Liver (tissue), 9 donors: ENCODE data around the gene LRRTM3. TPM values are rescaled to one million over a fixed set of nuclear protein-coding genes. Genes with fewer than 3 reads are reported as not detected.

Source experiments
- DNase-seq: peaks from one replicate; pipeline ENCODE4 v3.0.0-alpha.2; 2017; ENCODE audit warnings: low spot score
- H3K27ac ChIP-seq, 2 donors: one replicate each; pipeline ENCODE4 v1.7.0; 2013; ENCODE audit warnings: inconsistent platforms in 2 of 2, low read length in 2 of 2, control low read depth in 1 of 2, low read depth in 1 of 2, mild to moderate bottlenecking in 1 of 2
- H3K27me3 ChIP-seq, 4 donors: one replicate each; pipeline versions ENCODE4 v1.6.1 to v1.7.0; 2013; ENCODE audit warnings: low read length in 3 of 4, inconsistent platforms in 1 of 4, mild to moderate bottlenecking in 1 of 4, moderate library complexity in 1 of 4; ENCODE audit not compliant: control insufficient read depth in 4 of 4, insufficient read depth in 4 of 4
- H3K36me3 ChIP-seq, 4 donors: one replicate each; pipeline versions ENCODE4 v1.6.1 to v1.7.0; 2013; ENCODE audit warnings: low read length in 3 of 4, mild to moderate bottlenecking in 3 of 4, low read depth in 1 of 4, moderate library complexity in 1 of 4; ENCODE audit not compliant: control insufficient read depth in 4 of 4, insufficient read depth in 3 of 4
- H3K4me1 ChIP-seq, 4 donors: one replicate each; pipeline versions ENCODE4 v1.6.1 to v1.7.0; 2013; ENCODE audit warnings: low read length in 3 of 4, mild to moderate bottlenecking in 3 of 4, moderate library complexity in 1 of 4; ENCODE audit not compliant: control insufficient read depth in 4 of 4, insufficient read depth in 4 of 4
- H3K4me3 ChIP-seq, 3 donors: one replicate each; pipeline versions ENCODE4 v1.6.1 to v1.7.0; 2013; ENCODE audit warnings: low read length in 3 of 3, control low read depth in 1 of 3, low read depth in 1 of 3, mild to moderate bottlenecking in 1 of 3
- H3K9ac ChIP-seq, 2 donors: one replicate each; pipeline ENCODE4 v1.7.0; 2013; ENCODE audit warnings: low read length in 2 of 2, mild to moderate bottlenecking in 2 of 2, moderate library complexity in 2 of 2, control low read depth in 1 of 2, low read depth in 1 of 2
- H3K9me3 ChIP-seq, 4 donors: one replicate each; pipeline versions ENCODE4 v1.6.1 to v1.7.0; 2013; ENCODE audit warnings: low read length in 3 of 4; ENCODE audit not compliant: control insufficient read depth in 4 of 4
- ATF3 ChIP-seq: IDR thresholded peaks from 2 replicates; pipeline ENCODE4 v1.6.1; 2016; ENCODE audit warnings: antibody characterized with exemption
- CTCF ChIP-seq: fragments of 150-350 bp; IDR thresholded peaks from 2 replicates; pipeline ENCODE4 v1.5.1; 2017; ENCODE audit warnings: improper control_type of control experiment, low read depth, low read length; ENCODE audit not compliant: missing input control
- EGR1 ChIP-seq, 2 donors: IDR thresholded peaks; 2 replicates each; pipeline ENCODE4 v1.6.1; 2016 to 2018; ENCODE audit warnings: antibody characterized with exemption in 2 of 2, low read depth in 2 of 2
- FOXA1 ChIP-seq: IDR thresholded peaks from 2 replicates; pipeline ENCODE4 v1.6.1; 2016; ENCODE audit warnings: antibody characterized with exemption
- FOXA2 ChIP-seq: IDR thresholded peaks from 2 replicates; pipeline ENCODE4 v1.6.1; 2016; ENCODE audit warnings: antibody characterized with exemption
- GABPA ChIP-seq, 2 donors: IDR thresholded peaks in 1 of 2; conservative IDR thresholded peaks in 1 of 2; 2 replicates each; pipeline ENCODE4 v1.6.1; 2016; ENCODE audit warnings: antibody characterized with exemption in 2 of 2, mild to moderate bottlenecking in 1 of 2, moderate library complexity in 1 of 2
- HNF4A ChIP-seq, 2 donors: conservative IDR thresholded peaks; 2 replicates each; pipeline ENCODE4 v1.6.1; 2016; ENCODE audit warnings: antibody characterized with exemption in 2 of 2, mild to moderate bottlenecking in 2 of 2
- HNF4G ChIP-seq: IDR thresholded peaks from 2 replicates; pipeline ENCODE4 v1.6.1; 2016; ENCODE audit warnings: antibody characterized with exemption
- JUND ChIP-seq, 2 donors: IDR thresholded peaks; 2 replicates each; pipeline ENCODE4 v1.6.1; 2016; ENCODE audit warnings: antibody characterized with exemption in 2 of 2
- MAX ChIP-seq: IDR thresholded peaks from 2 replicates; pipeline ENCODE4 v1.6.1; 2016; ENCODE audit warnings: antibody characterized with exemption
- NR2F2 ChIP-seq: IDR thresholded peaks from 2 replicates; pipeline ENCODE4 v1.6.1; 2016; ENCODE audit warnings: antibody characterized with exemption
- RAD21 ChIP-seq, 2 donors: IDR thresholded peaks; 2 replicates each; pipeline ENCODE4 v1.6.1; 2016; ENCODE audit warnings: antibody characterized with exemption in 2 of 2, mild to moderate bottlenecking in 2 of 2
- REST ChIP-seq: IDR thresholded peaks from 2 replicates; pipeline ENCODE4 v1.6.1; 2016; ENCODE audit warnings: antibody characterized with exemption, mild to moderate bottlenecking
- RXRA ChIP-seq, 2 donors: IDR thresholded peaks; 2 replicates each; pipeline ENCODE4 v1.6.1; 2017 to 2018; ENCODE audit warnings: antibody characterized with exemption in 2 of 2, mild to moderate bottlenecking in 1 of 2
- SP1 ChIP-seq: IDR thresholded peaks from 2 replicates; pipeline ENCODE4 v1.6.1; 2018; ENCODE audit warnings: antibody characterized with exemption, mild to moderate bottlenecking
- TAF1 ChIP-seq: conservative IDR thresholded peaks from 2 replicates; pipeline ENCODE4 v1.6.1; 2016; ENCODE audit warnings: antibody characterized with exemption, mild to moderate bottlenecking
- YY1 ChIP-seq: IDR thresholded peaks from 2 replicates; pipeline ENCODE4 v1.6.1; 2016; ENCODE audit warnings: antibody characterized with exemption, mild to moderate bottlenecking
- WGBS: extraction: QIAGEN DNeasy Blood & Tissue Kit; methylation state at CpG from one replicate; pipeline ENCODE4 v1.1.7; 2013; 5-methylcytosine and 5-hydroxymethylcytosine counted together
- polyA plus RNA-seq, 2 donors: library from polyadenylated mRNA; stranded (reverse) in 1 of 2; unstranded in 1 of 2; fragments of 200-250 nt in 1 of 2; fragments of >200 nt in 1 of 2; fragmentation: Nextera tagmentation in 1 of 2; extraction: Ambion mirVana in 1 of 2; gene quantifications; one replicate each; pipeline versions ENCODE4 v1.2.1 to v1.2.3, GENCODE V29; 2013 to 2015
- total RNA-seq, 2 donors: library from RNA; depleted of rRNA; stranded (reverse); fragments of >200 nt; gene quantifications; one replicate each; pipeline ENCODE4 v1.2.3, GENCODE V29; 2014
- donor health status: healthy.
- donor health status: healthy.
- donor health status: healthy.
- donor health status: healthy.
- donor health status: healthy.

The LRRTM3 gene
- total and polyA plus RNA-seq, 4 donors: 0.67 TPM; not detected in 3

DNA sequence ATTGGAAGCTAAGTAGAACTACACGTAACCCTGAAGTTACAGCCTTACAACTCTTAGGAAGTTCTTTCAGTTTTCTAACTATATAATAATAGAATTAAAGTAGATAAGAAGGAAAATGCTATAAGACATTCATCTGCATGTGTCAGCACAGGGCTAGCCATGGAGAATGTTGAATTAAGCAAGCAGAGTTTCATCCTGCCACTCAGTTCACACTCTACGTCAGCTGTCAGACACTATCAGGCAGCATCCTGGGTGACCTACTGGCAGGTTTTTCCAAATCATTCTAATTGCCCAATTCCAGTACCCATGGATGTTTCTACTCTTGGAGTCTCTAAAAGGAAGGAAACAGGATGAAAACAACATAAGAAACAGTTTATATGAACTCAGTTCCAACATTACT lies 45.0 kb upstream of the LRRTM3 start:
- TF ChIP-seq RAD21 (IDR thresholded peaks at IDR 0.05): no peak
- TF ChIP-seq GABPA (IDR thresholded peaks at IDR 0.05 in 1 of 2, conservative IDR thresholded peaks at IDR 0.05 in 1 of 2): no peak
- no peak for TF ChIP-seq SP1
- TF ChIP-seq FOXA1: no peak
- no peak for TF ChIP-seq FOXA2
- no peak for TF ChIP-seq CTCF
- TF ChIP-seq RXRA (IDR thresholded peaks at IDR 0.05): no peak
- no peak for TF ChIP-seq HNF4A (conservative IDR thresholded peaks at IDR 0.05)
- no peak for TF ChIP-seq REST
- Histone ChIP-seq H3K36me3 (no peaks in the 10 kb centered on the region), H3K4me3 (no peak overlapping the region), H3K27me3 (no peaks in the 10 kb centered on the region), H3K9me3 (no peaks in the 10 kb centered on the region), H3K4me1 (no peaks in the 10 kb centered on the region), H3K27ac (no peak overlapping the region), H3K9ac (no peak overlapping the region)
- no peak for DNase-seq
- WGBS: 92% methylated on average over 2 of the region's 2 CpGs

DNA sequence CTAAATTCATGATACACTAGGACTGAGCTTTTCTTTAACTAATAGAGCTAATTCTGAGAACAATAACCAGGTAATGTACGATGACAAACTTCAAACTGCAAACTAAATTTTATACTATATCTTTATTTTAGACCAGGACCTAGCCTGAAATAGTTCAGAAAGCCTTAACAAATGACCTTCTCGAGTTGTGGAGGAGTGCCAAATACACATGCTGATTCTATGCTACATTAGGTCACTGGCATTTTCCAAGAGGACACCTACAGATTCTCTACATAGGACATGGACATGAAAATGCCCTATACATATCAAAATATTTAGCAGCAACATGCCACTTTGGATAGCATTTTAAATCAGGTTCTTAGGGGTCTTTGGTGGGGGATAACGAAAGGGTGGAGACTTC lies 44.0 kb upstream of the LRRTM3 start:
- Histone ChIP-seq H3K4me1 (no peaks in the 10 kb centered on the region), H3K27me3 (no peaks in the 10 kb centered on the region), H3K9me3 (no peaks in the 10 kb centered on the region), H3K4me3 (no peak overlapping the region), H3K36me3 (no peaks in the 10 kb centered on the region), H3K9ac (no peak overlapping the region), H3K27ac (no peak overlapping the region)
- no peak for DNase-seq
- TF ChIP-seq TAF1: no peak
- no peak for TF ChIP-seq SP1
- TF ChIP-seq EGR1 (IDR thresholded peaks at IDR 0.05; ENCODE audit: low read depth in 2 of 2): no peak
- no peak for TF ChIP-seq ATF3
- TF ChIP-seq MAX: no peak
- no peak for TF ChIP-seq FOXA2
- TF ChIP-seq JUND (IDR thresholded peaks at IDR 0.05): no peak
- TF ChIP-seq YY1: no peak
- no peak for TF ChIP-seq RAD21 (IDR thresholded peaks at IDR 0.05)
- TF ChIP-seq NR2F2: no peak
- TF ChIP-seq HNF4G: no peak
- TF ChIP-seq HNF4A (conservative IDR thresholded peaks at IDR 0.05): no peak
- WGBS: 79% methylated on average over 3 of the region's 3 CpGs
